HG02981 (cell line): ENCODE results near the gene FDPS.

Experiments used
- ATAC-seq: cut with Tn5 transposase; IDR thresholded peaks from one replicate; pipeline ENCODE4 v1.9.1; 2021; ENCODE audit warnings: mild to moderate bottlenecking, moderate library complexity; ENCODE audit not compliant: unreplicated experiment

The FDPS gene

DNA sequence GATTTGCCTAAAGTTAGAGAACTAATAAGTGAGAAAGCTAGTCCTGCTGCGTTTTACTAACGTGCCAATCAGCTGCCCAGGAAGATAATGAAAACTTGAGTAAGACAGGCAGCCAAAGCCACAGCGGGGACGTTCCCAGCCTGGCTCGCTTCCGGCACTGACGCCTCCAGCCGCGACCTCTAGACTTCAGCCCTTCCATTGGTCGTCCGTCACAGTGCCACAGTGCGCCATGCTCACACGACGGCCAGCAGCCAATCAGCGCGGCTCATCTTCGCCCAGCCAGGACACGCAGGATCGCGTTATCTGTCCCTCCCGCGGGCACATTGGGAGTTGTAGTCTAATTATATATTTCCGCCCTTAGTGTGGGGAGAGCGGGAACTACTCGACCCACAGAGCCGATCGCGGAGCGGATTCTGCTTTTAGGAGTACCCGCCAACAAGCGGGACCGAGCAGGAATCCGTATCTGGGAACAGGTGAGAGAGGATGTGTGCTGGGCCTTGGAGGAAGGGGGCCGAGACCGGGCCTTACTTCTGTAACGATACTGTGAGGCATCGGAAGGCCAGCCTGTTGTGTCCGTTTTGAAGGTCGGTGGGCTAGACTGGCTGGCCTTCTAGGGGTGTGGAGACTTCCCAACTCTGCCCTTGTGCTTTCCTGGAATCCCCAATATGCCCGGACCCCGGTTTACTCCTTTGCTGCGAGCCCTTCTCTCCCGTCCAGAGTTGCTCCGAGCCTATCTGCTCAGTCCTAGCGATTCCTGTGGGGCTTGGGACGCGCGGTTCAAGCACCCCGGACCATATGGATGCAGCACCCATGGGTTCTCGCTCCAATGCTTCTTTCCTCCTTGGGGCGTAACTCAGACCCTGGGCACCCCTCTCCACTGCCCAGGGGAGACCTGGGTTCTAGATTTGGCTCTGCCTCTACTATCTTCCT, at the start of gene FDPS:
Gene FDPS, plus strand, starts transcription at position 374 of the 930 bp plus-strand sequence. CDS start 924 bp downstream, outside the sequence.
- ATAC-seq: peak; percentile 91

DNA sequence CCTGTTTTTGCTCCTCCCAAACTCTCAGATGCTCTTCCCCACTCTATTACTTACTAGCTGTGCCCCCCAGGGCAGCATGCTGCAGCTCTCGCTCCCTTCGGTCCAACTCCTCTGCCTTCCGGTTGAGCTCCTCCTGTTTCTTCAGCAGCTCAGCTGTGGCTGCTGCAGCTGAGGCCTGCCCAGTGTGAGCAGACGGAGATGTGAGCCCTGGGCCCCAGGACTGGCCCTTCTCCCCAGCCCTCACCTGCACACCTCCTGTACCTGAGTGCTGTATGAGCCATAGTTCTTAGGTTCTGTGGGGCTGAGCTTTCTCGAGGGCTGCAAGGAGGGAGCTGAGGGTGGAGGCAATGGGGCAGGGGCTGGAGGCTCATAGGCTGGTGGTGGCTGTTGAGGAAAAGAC, 48.4 kb upstream of the FDPS start:
- ATAC-seq: no peak

DNA sequence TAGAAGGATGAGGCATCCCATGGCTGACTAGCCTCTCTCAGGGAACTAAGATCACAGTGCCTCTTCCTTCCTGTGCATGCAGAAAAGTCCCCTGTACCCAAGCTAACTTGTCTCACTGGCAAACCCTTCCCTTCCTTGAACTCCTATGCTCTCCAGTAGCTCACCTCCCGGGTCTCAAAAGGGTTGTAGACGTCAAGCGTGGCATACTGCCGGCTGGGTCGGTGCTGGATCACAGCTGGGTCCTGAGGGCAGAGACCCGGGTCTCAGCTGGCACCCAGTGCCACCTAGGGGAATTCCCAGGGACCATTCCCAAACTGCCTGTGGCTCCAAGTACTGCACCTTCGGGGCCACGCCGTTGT, 47.2 kb upstream of the FDPS start:
- no peak for ATAC-seq

DNA sequence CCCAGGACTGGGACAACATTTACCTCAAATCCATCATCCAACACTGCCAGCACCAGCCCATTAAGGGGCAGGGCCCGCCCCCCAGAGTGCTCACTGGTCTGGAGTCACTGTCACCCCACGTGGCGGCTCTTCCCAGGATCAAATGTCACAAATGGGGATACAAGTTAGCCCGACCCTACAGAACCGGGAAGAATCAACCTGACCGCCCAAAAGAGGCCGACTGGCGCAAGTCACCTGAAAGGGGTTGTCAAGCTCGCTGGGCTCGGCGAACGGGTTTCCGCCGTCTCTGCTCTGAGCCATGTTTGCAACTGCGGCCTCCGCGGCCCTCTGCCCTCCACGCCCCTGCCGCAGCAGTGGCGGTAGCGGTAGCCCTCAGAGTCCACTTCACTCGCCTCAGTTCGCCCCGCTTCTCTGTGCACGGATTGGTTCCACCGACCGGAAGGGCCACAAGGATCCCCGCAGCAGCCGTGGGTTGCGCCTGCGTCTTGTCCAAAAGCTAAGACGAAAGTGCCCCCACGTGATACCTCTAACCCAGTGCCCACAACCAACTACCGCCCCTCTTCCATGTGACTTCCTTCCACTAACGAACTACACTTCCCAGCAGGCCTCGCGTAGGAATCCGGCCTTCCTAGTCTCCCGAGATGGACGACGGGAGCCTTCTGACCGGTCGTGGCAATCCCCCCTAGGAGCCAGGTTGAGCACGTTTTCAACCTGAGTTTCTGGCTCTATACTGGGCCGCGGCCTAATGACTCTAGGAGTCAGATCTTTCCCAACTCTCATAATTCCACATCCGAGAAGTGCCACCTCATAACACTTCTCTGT, 46.6 kb upstream of the FDPS start, which contains the start of gene SCAMP3:
Gene SCAMP3, minus strand, starts transcription at position 509 of the 822 bp plus-strand sequence. Its CDS starts 209 bp downstream, at position 300.
- peak; percentile 94 for ATAC-seq

DNA sequence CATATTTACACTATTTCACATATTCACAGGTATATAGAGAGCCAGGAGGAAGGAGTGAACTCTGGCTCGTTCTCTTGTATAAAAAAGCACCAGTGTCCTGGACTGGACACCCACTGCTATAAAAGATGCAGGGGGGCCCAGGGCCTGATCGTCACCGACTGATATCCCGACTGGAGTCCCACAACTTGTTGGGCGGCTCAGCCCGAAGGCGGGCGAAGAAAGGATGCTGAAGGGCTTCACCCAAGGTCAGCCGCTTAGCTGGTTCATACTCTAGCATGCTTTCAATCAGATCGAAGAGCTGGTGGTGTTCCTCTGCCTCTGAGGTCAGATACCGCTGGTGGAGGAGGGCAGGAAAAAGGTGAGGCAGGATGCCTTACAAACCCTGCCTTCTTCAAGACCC, 45.6 kb upstream of the FDPS start:
- no peak for ATAC-seq

DNA sequence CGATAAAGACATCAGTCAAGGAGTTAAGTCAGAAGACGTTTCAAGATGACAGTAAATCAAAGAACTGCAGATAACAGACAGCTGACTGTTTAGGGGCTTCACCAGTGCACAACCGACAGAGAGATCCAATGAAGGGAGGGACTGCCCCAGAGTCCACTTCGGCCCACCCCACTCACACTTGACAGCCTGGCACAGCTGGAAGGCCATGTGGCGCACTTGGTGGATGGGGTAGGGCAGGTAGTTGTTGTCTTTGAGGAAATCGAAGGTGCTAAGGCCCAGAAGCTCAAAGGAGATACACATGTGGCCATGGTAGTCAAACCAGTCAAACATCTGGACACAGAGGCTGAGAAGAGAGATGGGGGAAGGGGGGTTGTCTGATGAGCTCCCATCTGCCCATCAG, 42.1 kb upstream of the FDPS start:
- ATAC-seq: no peak

DNA sequence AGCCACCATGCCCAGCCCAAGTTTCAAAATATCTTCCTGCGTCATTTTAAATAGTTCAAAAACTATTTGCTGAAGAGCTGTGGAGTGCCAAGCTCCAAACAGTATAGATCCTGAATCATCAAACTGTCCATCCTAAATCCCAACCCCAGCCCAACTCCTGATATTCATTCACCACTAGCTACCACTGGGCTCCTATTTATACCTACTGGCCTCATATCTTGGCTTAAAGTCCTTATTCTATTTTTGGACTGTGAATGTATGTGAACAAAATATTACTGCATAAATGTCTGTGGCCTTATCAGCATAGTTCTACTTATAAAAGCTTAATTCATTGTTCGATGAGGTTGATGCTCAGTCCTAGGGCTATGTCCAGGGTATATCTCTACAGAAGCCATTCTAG, 41.3 kb upstream of the FDPS start:
- ATAC-seq: no peak

DNA sequence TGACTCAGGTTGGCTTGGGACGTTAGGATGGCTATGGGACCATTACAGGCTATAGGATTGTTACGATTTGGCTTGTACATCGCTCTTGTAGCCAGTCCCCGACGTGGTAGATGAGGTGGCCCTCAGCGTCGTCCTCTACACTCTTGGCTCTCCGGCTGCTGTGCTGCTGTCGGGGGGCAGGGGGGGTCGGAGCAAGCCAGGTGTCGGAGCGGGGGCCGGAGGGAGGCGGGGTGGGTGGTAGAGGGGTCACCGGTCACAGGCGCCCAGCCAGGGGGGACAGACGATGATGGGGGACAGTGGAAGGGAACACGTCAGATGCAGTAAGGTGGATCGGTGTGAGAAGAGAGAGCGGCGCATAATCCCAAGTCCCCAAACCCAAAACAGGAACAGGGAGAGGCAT, 40.0 kb upstream of the FDPS start:
- no peak for ATAC-seq

DNA sequence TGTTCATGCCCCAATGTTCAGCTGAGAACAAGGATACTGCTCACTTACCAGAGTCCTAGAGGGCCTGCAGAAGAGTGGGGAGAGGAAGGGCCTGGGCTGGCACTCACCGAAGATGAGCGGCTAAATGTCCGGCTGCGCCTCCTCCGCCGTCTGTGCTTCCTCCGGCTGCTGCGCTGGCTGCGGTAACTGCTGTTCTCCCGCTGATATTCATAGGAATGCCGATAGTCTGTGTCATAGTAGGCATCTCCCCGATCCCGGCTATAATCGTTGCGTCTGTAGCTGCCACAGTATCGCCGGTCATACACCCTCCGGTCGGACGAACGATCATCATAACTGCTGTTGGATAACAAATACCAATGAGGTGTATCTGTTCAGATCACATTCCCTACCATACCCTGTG, 39.3 kb upstream of the FDPS start:
- ATAC-seq: no peak

DNA sequence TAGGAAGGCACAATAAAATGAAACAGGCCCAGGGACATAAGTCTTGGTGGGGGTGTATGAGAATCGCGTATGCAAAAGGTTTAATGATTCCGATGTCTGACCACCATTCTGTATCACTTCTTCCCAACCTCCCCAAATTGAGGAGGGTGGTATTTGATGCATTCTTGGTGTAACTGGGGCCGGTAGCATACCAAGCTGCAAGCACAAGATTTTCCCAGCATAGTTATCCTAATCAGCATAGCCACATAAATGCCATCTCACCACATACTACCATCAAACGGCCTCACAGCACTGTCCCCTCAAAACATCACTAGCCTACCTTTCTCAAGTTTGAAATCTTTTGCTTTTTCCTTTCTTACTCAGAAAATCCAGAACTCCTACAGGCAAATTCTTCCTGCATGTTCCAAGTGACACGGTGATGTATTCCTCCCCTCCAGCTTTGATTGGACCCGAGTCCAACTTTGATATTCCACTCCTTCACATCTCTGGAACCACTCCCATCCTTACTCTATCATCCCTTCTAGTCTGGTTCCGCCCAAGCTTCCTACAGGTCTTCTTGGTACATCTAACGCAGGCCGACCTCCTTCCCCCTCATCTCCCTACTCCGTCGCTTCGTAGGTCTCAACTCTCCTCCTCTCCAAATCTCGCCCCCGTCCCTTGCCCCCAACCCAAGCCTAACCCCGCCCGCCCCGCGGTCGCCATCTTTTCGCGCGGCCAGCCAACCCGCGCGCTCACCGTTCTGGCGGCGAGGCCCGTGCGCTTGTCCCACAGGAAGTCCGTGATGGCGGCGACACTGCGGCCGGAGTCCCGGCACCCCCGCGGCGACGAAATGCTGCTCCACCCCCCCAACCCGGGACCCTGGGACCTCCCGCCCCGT, 36.0 kb upstream of the FDPS start:
- peak; percentile 26 for ATAC-seq

DNA sequence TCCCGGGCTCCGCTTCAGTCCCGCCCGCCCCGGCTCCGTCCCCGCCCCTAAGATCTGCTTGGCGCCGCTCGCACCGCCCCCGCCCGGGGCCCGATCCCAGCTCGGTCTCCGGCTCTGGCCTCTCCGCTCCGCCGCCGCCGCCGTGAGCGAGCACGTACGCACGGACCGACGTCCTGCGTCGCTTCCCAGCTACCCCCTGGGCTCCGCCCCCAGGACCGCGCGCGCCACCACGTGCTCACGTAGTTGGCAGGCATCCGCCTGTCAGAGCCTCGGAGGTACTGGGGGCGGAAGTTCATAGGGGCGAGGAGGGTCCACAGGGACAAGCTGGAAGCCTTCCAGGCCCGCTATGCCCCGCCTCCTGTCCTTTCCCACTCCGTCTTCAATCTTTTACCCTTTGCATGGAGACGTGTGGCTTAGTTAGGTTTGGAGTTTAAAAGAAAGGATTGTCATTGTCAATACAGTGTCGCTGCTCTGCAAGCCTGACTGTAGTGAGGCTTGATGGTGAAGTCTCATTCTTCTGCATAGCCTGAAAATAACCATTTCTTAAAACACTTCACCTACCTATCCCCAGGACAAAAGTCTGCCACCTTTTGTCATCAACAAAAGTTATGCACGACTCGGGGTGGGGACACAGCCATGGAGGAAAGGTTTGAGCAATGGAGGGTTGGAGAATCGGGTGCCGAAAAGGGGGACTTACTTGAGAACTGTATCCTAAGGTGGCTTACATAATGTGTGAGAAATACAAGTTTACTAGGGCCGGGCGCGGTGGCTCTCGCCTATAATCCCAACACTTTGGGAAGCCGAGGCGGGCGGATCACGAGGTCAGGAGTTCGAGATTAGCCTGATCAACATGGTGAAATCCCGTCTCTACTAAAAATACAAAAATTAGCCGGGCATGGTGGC, 35.1 kb upstream of the FDPS start, which contains the start of gene CLK2:
Gene CLK2, minus strand, starts transcription at position 162 of the 903 bp plus-strand sequence. CDS start 2,527 bp downstream, outside the sequence.
- ATAC-seq: peak; percentile 74

DNA sequence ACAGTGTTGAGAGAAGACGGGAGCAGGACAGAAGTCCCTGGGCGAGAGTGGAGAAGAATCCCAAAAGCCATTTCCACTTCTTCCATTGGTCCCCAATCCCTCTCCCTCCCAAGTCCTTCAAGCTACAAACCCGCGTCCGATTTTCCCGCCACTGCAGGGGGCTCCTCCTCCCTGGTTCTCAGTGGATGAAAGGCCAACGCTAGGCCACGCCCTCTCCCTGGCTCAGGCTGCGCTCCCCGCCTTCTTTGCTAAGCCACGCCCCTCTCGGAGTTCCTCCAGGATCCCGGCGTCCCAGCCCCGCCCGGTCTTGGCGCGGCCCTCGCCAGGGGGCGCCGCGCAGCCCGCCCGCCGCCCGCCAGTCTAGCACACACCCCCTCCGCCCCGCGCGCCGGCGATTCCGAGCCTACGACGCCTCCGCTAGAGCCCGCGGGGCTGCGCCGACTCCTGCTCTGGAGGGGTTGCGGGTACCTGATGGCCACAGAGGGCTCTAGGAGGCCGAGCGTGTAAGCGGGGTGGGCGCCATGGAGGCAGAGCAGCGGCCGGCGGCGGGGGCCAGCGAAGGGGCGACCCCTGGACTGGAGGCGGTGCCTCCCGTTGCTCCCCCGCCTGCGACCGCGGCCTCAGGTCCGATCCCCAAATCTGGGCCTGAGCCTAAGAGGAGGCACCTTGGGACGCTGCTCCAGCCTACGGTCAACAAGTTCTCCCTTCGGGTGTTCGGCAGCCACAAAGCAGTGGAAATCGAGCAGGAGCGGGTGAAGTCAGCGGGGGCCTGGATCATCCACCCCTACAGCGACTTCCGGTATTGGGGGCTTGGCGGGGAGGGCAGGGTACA, 31.4 kb upstream of the FDPS start, which contains the start of gene HCN3:
Gene HCN3, plus strand, starts transcription at position 394 of the 832 bp plus-strand sequence. Its CDS starts 128 bp downstream, at position 522.
- peak; percentile 58 for ATAC-seq

DNA sequence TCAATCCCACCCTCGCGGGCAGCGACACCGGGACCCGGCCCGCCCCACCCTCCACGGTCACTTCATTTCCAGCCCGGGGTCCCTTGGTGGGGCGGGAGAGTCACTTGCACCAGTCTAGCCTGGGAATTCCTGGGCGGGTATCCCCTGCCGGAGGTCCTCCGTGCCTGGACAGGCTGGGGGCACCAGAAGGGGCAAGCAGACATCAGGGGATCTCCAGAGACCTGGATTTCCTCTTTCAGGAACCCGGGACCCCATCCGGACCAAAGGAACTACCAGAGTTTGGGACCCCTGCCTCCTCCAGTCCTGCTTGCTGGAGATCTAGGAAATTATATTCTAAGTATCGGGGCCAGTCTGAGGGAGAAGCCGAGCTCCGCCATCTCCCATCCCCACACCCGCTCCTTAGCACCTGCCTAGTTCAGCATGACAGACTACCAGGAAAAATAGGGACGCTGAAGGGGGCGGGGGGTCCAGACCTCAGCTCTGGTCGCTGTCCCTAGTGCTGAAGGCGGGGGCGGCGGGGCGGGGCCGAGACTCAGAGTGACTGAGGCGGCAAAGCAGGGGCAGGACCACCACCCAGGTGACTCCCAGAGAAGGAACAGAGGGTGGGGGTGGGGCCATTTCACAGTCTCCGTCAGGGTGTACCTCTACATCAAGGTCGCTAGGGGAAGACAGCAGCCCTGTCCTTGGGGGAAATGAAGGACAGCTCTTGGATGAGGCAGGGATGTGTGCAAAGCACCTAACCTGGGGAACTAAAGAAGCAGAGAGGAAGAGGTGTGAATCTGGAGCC, 30.6 kb upstream of the FDPS start:
- ATAC-seq: no peak

DNA sequence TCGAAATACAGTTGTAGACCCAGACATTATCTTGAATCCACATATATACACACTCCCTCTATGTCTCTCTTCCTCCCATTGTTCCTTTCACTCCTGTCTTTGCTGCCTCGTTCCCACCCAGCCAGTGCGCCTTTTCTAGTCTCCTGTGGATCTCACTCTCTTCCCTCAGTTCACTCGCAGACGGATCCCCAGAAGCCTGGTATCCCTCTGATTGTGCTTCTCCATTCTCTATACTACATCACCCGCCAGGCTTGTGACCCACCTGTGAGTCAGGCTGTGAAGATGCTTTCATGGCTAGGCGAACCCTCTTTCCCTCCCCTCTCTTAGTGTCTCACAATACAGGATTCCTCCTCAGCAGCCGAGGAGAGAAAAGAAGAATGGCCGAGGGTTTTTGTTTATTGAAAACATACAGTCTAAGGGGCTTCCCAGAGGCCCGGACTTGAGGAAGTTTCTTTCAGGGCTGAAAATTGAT, 29.9 kb upstream of the FDPS start:
- ATAC-seq: no peak

DNA sequence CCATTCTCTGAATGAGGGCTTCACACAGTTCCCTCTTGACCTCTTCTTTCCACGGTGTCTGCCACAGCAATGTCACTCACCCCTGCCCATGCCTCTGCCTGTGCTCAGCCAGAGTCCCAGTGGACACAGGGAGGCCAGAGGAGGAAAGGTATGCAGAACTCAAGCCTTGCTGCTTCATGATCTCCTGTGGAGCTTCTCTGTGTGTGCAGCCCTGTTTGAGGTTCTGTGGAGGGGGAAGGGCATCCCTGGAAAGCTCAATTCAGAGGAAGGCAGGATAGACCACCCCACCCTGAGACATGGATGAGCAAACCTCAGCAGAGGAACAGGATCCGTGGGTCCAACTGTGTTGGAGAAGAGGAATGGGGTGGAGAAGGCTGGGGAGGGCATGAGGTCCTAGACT, 29.4 kb upstream of the FDPS start:
- no peak for ATAC-seq

DNA sequence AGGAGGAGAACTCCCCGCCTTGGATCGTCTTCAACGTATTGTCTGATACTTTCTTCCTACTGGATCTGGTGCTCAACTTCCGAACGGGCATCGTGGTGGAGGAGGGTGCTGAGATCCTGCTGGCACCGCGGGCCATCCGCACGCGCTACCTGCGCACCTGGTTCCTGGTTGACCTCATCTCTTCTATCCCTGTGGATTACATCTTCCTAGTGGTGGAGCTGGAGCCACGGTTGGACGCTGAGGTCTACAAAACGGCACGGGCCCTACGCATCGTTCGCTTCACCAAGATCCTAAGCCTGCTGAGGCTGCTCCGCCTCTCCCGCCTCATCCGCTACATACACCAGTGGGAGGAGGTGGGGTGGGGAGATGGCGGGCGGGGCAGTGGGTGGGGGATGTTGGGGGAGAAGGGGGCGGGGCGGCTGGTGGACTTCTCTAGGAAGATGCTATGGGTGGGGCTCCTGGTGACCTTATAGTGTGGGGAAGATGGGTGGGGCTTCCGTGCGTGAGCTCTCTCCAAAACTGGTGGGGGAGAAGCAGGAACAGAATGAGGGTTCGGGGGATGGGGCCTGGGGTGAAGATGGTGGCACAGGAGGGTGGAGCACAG, 26.1 kb upstream of the FDPS start:
- no peak for ATAC-seq

DNA sequence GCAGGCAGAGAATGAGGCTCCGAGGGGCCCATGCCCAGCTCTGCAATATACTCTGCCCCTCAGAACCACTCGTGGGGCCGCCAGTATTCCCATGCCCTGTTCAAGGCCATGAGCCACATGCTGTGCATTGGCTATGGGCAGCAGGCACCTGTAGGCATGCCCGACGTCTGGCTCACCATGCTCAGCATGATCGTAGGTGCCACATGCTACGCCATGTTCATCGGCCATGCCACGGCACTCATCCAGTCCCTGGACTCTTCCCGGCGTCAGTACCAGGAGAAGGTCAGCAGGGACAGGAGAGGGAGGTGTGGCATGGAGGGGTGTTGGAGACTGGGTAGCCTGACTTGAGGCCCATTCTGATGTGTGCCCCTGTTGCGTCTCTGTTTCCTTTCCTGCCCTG, 24.2 kb upstream of the FDPS start:
- ATAC-seq: no peak
